ENCODE measurements around the gene CLCA1.

CLCA1 gene

GRCh38 chr1:86468501-86468977 lies at the start of gene CLCA1:
Gene CLCA1, plus strand, starts transcription at chr1:86468927. Its CDS starts 45 bp downstream, at chr1:86468972.
- no peak for DNase-seq
- Mint-ChIP-seq H3K4me1 (no peaks in the 10 kb centered on the region), H3K27me3 (peaks cover 11% of the 10 kb centered on the region), H3K27ac (no peak within 1 kb of the TSS), H3K36me3 (no peaks in the 10 kb centered on the region), H3K9me3 (no peaks in the 10 kb centered on the region), H3K4me3 (no peak within 1 kb of the TSS)
- CTCF ChIA-PET: no interaction called here

GRCh38 chr1:86419277-86419903 lies 49.3 kb upstream of the CLCA1 start:
- no peak overlapping the region for H3K4me3 Mint-ChIP-seq
- DNase-seq: peak; percentile 71
- no peaks in the 10 kb centered on the region for H3K9me3 Mint-ChIP-seq
- no peaks in the 10 kb centered on the region for H3K36me3 Mint-ChIP-seq
- H3K4me1 Mint-ChIP-seq: peaks cover 2% of the 10 kb centered on the region
- no peak overlapping the region for H3K27ac Mint-ChIP-seq
- H3K27me3 Mint-ChIP-seq: peaks cover 15% of the 10 kb centered on the region
- CTCF ChIA-PET: interaction anchor here (0.6 to 4.4 kb wide), 6 partner anchors 8 to 83 kb away, joined by 3 to 30 read pairs (median 4); partner anchors contain the start of gene ODF2L

- H3K27me3 Mint-ChIP-seq: peaks cover 15% of the 10 kb centered on the region
- no peak overlapping the region for H3K4me3 Mint-ChIP-seq
- CTCF ChIA-PET: interaction anchor here (0.6 to 2.3 kb wide), 5 partner anchors 9 to 80 kb away, joined by 3 to 14 read pairs (median 4); no protein-coding TSS in a partner anchor
- H3K9me3 Mint-ChIP-seq: no peaks in the 10 kb centered on the region
- no peak for DNase-seq
- no peak overlapping the region for H3K27ac Mint-ChIP-seq
- H3K4me1 Mint-ChIP-seq: peaks cover 2% of the 10 kb centered on the region
- no peaks in the 10 kb centered on the region for H3K36me3 Mint-ChIP-seq
Observed at GRCh38 chr1:86421601-86422280, 47.0 kb upstream of the CLCA1 start.

- H3K27ac Mint-ChIP-seq: no peak overlapping the region
- no peak for DNase-seq
- H3K4me3 Mint-ChIP-seq: no peak overlapping the region
- peaks cover 2% of the 10 kb centered on the region for H3K4me1 Mint-ChIP-seq
- no peaks in the 10 kb centered on the region for H3K9me3 Mint-ChIP-seq
- CTCF ChIA-PET: no interaction called here
- H3K27me3 Mint-ChIP-seq: peaks cover 15% of the 10 kb centered on the region
- H3K36me3 Mint-ChIP-seq: no peaks in the 10 kb centered on the region
Observed at GRCh38 chr1:86423473-86423872, 45.3 kb upstream of the CLCA1 start.

GRCh38 chr1:86423873-86424272 lies 44.9 kb upstream of the CLCA1 start, which contains the start of gene CLCA2:
Gene CLCA2, plus strand, starts transcription at chr1:86424171. Its CDS starts 77 bp downstream, at chr1:86424248.
- Mint-ChIP-seq H3K27ac (no peak within 1 kb of the TSS), H3K4me1 (peaks cover 2% of the 10 kb centered on the region), H3K4me3 (no peak within 1 kb of the TSS), H3K9me3 (no peaks in the 10 kb centered on the region), H3K36me3 (no peaks in the 10 kb centered on the region), H3K27me3 (peaks cover 15% of the 10 kb centered on the region)
- CTCF ChIA-PET: interaction anchor here (1.3 to 1.7 kb wide), 2 partner anchors 44 to 52 kb away, joined by 3 to 4 read pairs; no protein-coding TSS in a partner anchor
- DNase-seq: no peak

- no peaks in the 10 kb centered on the region for H3K36me3 Mint-ChIP-seq
- DNase-seq: no peak
- CTCF ChIA-PET: interaction anchor here (0.7 to 2.1 kb wide), 4 partner anchors 12 to 73 kb away, joined by 3 to 8 read pairs (median 5); no protein-coding TSS in a partner anchor
- H3K27me3 Mint-ChIP-seq: peaks cover 4% of the 10 kb centered on the region
- H3K27ac Mint-ChIP-seq: no peak overlapping the region
- no peaks in the 10 kb centered on the region for H3K9me3 Mint-ChIP-seq
- no peak overlapping the region for H3K4me3 Mint-ChIP-seq
- H3K4me1 Mint-ChIP-seq: no peaks in the 10 kb centered on the region
Observed at GRCh38 chr1:86429122-86429725, 39.5 kb upstream of the CLCA1 start.

- Mint-ChIP-seq H3K36me3 (no peaks in the 10 kb centered on the region), H3K4me3 (no peak overlapping the region), H3K27me3 (peaks cover 10% of the 10 kb centered on the region), H3K4me1 (no peaks in the 10 kb centered on the region), H3K27ac (no peak overlapping the region), H3K9me3 (no peaks in the 10 kb centered on the region)
- CTCF ChIA-PET: interaction anchor here (0.7 to 2.1 kb wide), 5 partner anchors 8 to 72 kb away, joined by 3 to 8 read pairs (median 4); no protein-coding TSS in a partner anchor
- no peak for DNase-seq
Observed at GRCh38 chr1:86429835-86430234, 38.9 kb upstream of the CLCA1 start.

GRCh38 chr1:86430376-86430775 lies 38.4 kb upstream of the CLCA1 start:
- Mint-ChIP-seq H3K36me3 (no peaks in the 10 kb centered on the region), H3K4me3 (no peak overlapping the region), H3K27me3 (peaks cover 12% of the 10 kb centered on the region), H3K4me1 (no peaks in the 10 kb centered on the region), H3K27ac (no peak overlapping the region), H3K9me3 (no peaks in the 10 kb centered on the region)
- no peak for DNase-seq
- CTCF ChIA-PET: interaction anchor here (0.8 to 2.1 kb wide), 5 partner anchors 9 to 78 kb away, joined by 3 to 8 read pairs (median 4); no protein-coding TSS in a partner anchor

GRCh38 chr1:86434059-86434458 lies 34.7 kb upstream of the CLCA1 start:
- H3K36me3 Mint-ChIP-seq: no peaks in the 10 kb centered on the region
- DNase-seq: no peak
- CTCF ChIA-PET: no interaction called here
- no peak overlapping the region for H3K4me3 Mint-ChIP-seq
- H3K9me3 Mint-ChIP-seq: no peaks in the 10 kb centered on the region
- H3K27me3 Mint-ChIP-seq: peaks cover 12% of the 10 kb centered on the region
- H3K27ac Mint-ChIP-seq: no peak overlapping the region
- no peaks in the 10 kb centered on the region for H3K4me1 Mint-ChIP-seq

GRCh38 chr1:86435327-86435726 lies 33.4 kb upstream of the CLCA1 start:
- H3K27me3 Mint-ChIP-seq: peaks cover 12% of the 10 kb centered on the region
- no peaks in the 10 kb centered on the region for H3K4me1 Mint-ChIP-seq
- H3K36me3 Mint-ChIP-seq: no peaks in the 10 kb centered on the region
- no peak for DNase-seq
- no peaks in the 10 kb centered on the region for H3K9me3 Mint-ChIP-seq
- no peak overlapping the region for H3K27ac Mint-ChIP-seq
- H3K4me3 Mint-ChIP-seq: no peak overlapping the region
- CTCF ChIA-PET: interaction anchor here (1.0 kb wide), 1 partner anchor 39 kb away, joined by 4 read pairs; no protein-coding TSS in a partner anchor

- H3K9me3 Mint-ChIP-seq: no peaks in the 10 kb centered on the region
- H3K27ac Mint-ChIP-seq: no peak overlapping the region
- CTCF ChIA-PET: interaction anchor here (0.7 to 1.0 kb wide), 2 partner anchors 36 to 38 kb away, joined by 3 to 4 read pairs; no protein-coding TSS in a partner anchor
- no peaks in the 10 kb centered on the region for H3K36me3 Mint-ChIP-seq
- no peak for DNase-seq
- H3K4me3 Mint-ChIP-seq: no peak overlapping the region
- H3K4me1 Mint-ChIP-seq: no peaks in the 10 kb centered on the region
- peaks cover 12% of the 10 kb centered on the region for H3K27me3 Mint-ChIP-seq
Observed at GRCh38 chr1:86436041-86436440, 32.7 kb upstream of the CLCA1 start.

- no peaks in the 10 kb centered on the region for H3K9me3 Mint-ChIP-seq
- peaks cover 8% of the 10 kb centered on the region for H3K4me1 Mint-ChIP-seq
- H3K4me3 Mint-ChIP-seq: no peak overlapping the region
- peak; percentile 55 for DNase-seq
- no peak overlapping the region for H3K27ac Mint-ChIP-seq
- no peaks in the 10 kb centered on the region for H3K36me3 Mint-ChIP-seq
- CTCF ChIA-PET: interaction anchor here (1.3 kb wide), 1 partner anchor 62 kb away, joined by 4 read pairs; no protein-coding TSS in a partner anchor
- no peaks in the 10 kb centered on the region for H3K27me3 Mint-ChIP-seq
Observed at GRCh38 chr1:86441581-86441980, 27.1 kb upstream of the CLCA1 start.

GRCh38 chr1:86441997-86442396 lies 26.7 kb upstream of the CLCA1 start:
- Mint-ChIP-seq H3K9me3 (no peaks in the 10 kb centered on the region), H3K36me3 (no peaks in the 10 kb centered on the region), H3K27me3 (no peaks in the 10 kb centered on the region), H3K4me3 (no peak overlapping the region), H3K4me1 (peaks cover 8% of the 10 kb centered on the region), H3K27ac (no peak overlapping the region)
- CTCF ChIA-PET: interaction anchor here (1.3 kb wide), 1 partner anchor 62 kb away, joined by 4 read pairs; no protein-coding TSS in a partner anchor
- DNase-seq: no peak

GRCh38 chr1:86445919-86446318 lies 22.8 kb upstream of the CLCA1 start:
- no peaks in the 10 kb centered on the region for H3K9me3 Mint-ChIP-seq
- H3K27me3 Mint-ChIP-seq: no peaks in the 10 kb centered on the region
- H3K27ac Mint-ChIP-seq: no peak overlapping the region
- H3K4me3 Mint-ChIP-seq: no peak overlapping the region
- DNase-seq: no peak
- CTCF ChIA-PET: no interaction called here
- H3K4me1 Mint-ChIP-seq: peaks cover 8% of the 10 kb centered on the region
- no peaks in the 10 kb centered on the region for H3K36me3 Mint-ChIP-seq
